Caco-2 (cell line): ENCODE data around the gene HHIPL1. TPM values are rescaled to one million over a fixed set of nuclear protein-coding genes. Genes with fewer than 3 reads are reported as not detected.
"Not testable (repeated sequence)": the region's sequence is repeated elsewhere in the genome, so short reads cannot be mapped to it uniquely, and the experiment has no call there.

Experiments used
- BruUV-seq: library from RNA; stranded (reverse); fragments of 400-500 nt; replicated peaks from 2 replicates; lab custom pipeline; 2021; lab: Mats Ljungman, UMichigan
- CTCF ChIA-PET: fragments of 300-600 bp; sonication (Branson Sonifier 250); formaldehyde crosslinking; loops from one replicate; lab custom pipeline; 2022; ENCODE audit warnings: antibody characterized with exemption; lab: Charles Lee
- POLR2A ChIA-PET: fragments of 300-600 bp; sonication (Branson Sonifier 250); formaldehyde crosslinking; loops from one replicate; lab custom pipeline; 2022; ENCODE audit warnings: antibody characterized with exemption; lab: Charles Lee
- DNase-seq, 2 experiments: peaks; one replicate each; pipeline versions ENCODE4 v3.0.0 to v3.0.0-alpha.2; 2020 to 2022
- H3K27me3 ChIP-seq: replicated peaks from 2 replicates; pipeline ENCODE4 v1.6.0; 2011; ENCODE audit warnings: low read length; ENCODE audit not compliant: control insufficient read depth, insufficient read depth
- H3K36me3 ChIP-seq: 2 replicates; pipeline ENCODE4 v1.5.1; 2011; ENCODE audit warnings: low read length; ENCODE audit not compliant: control insufficient read depth, insufficient read depth
- H3K4me1 ChIP-seq: fragments of 250-450 bp; sonication (Bioruptor Pico); 2 replicates; pipeline ENCODE4 v1.5.1; 2020; ENCODE audit warnings: mild to moderate bottlenecking
- H3K4me3 ChIP-seq: 2 replicates; pipeline ENCODE4 v1.5.1; 2011; ENCODE audit warnings: low read depth, mild to moderate bottlenecking, control low read depth, low read length
- H3K9me3 ChIP-seq: fragments of 250-450 bp; sonication (Bioruptor Pico); 2 replicates; pipeline ENCODE4 v1.5.1; 2020; ENCODE audit warnings: mild to moderate bottlenecking, moderate library complexity
- H3K27ac Mint-ChIP-seq: one replicate; pipeline ENCODE4 v1.8.0; 2022; ENCODE audit warnings: mixed read lengths; ENCODE audit not compliant: unreplicated experiment
- H3K27me3 Mint-ChIP-seq: one replicate; pipeline ENCODE4 v1.8.0; 2022; ENCODE audit warnings: mixed read lengths; ENCODE audit not compliant: insufficient read depth, unreplicated experiment
- H3K36me3 Mint-ChIP-seq: one replicate; pipeline ENCODE4 v1.8.0; 2022; ENCODE audit warnings: mild to moderate bottlenecking, mixed read lengths; ENCODE audit not compliant: insufficient read depth, unreplicated experiment
- H3K4me1 Mint-ChIP-seq: one replicate; pipeline ENCODE4 v1.8.0; 2022; ENCODE audit warnings: low read depth, mixed read lengths; ENCODE audit not compliant: unreplicated experiment
- H3K4me3 Mint-ChIP-seq: one replicate; pipeline ENCODE4 v1.8.0; 2022; ENCODE audit warnings: mild to moderate bottlenecking, moderate library complexity, mixed read lengths; ENCODE audit not compliant: unreplicated experiment
- H3K9me3 Mint-ChIP-seq: one replicate; pipeline ENCODE4 v1.8.0; 2022; ENCODE audit warnings: mixed read lengths; ENCODE audit not compliant: unreplicated experiment
- CTCF ChIP-seq, 2 experiments: fragments of 200-600 bp in 1 of 2; IDR thresholded peaks; 1 replicate in 1 of 2; 2 replicates in 1 of 2; pipeline versions ENCODE4 v1.5.1 to v1.8.0; 2011 to 2022; ENCODE audit warnings: antibody characterized with exemption in 1 of 2, control low read depth in 1 of 2, inconsistent platforms in 1 of 2, low read depth in 1 of 2, low read length in 1 of 2, mild to moderate bottlenecking in 1 of 2, moderate library complexity in 1 of 2; ENCODE audit not compliant: insufficient read depth in 1 of 2, severe bottlenecking in 1 of 2, unreplicated experiment in 1 of 2
- intact Hi-C: fragments of 100-400 bp; cut with micrococcal nuclease; formaldehyde crosslinking; loops from one replicate; pipeline ENCODE4 v1.10.0; 2022; ENCODE audit not compliant: unreplicated experiment
- total RNA-seq: library from RNA; stranded (reverse); gene quantifications from 2 replicates; pipeline ENCODE4 v1.2.3, GENCODE V29; 2022

Gene HHIPL1
- total RNA-seq, 1 experiment from 2014 or later: 2.9 TPM

GRCh38 chr14:99660794-99661193, 15.9 kb downstream of the HHIPL1 start:
- H3K27me3 Mint-ChIP-seq: no peaks in the 10 kb centered on the region
- Histone ChIP-seq H3K9me3 (no peaks in the 10 kb centered on the region), H3K27me3 (no peaks in the 10 kb centered on the region), H3K4me1 (no peaks in the 10 kb centered on the region), H3K4me3 (no peak overlapping the region), H3K36me3 (no peaks in the 10 kb centered on the region)
- H3K36me3 Mint-ChIP-seq: peaks cover 4% of the 10 kb centered on the region
- no peak for TF ChIP-seq CTCF (IDR thresholded peaks at IDR 0.05; ENCODE audit: insufficient read depth in 1 of 2, low read depth in 1 of 2, low read length in 1 of 2, severe bottlenecking in 1 of 2, unreplicated experiment in 1 of 2)
- ChIA-PET POLR2A (no interaction called here), CTCF (no interaction called here)
- BruUV-seq: no TSS peak
- H3K4me1 Mint-ChIP-seq: no peaks in the 10 kb centered on the region
- no peak overlapping the region for H3K4me3 Mint-ChIP-seq
- intact Hi-C loops: no loop called here
- no peak overlapping the region for H3K27ac Mint-ChIP-seq
- no peaks in the 10 kb centered on the region for H3K9me3 Mint-ChIP-seq
- DNase-seq: no peak

DNA sequence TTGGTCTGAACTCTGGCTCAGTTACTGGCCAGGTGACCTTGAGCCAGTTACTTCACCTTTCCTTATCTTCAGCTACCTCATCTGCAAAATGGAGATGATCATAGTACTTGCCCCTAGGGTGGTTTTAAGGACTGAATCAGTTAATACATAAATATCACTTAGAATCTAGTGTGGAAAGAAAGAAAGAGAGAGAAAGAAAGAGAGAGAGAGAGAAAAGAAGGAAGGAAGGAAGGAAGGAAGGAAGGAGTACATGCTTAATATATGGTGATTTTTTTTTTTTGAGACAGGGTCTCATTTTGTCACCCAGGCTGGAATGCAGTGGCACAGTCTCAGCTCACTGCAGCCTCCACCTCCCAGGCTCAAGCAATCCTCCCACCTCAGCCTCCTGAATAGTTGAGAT, 16.3 kb downstream of the HHIPL1 start:
- intact Hi-C loops, DNase-seq, POLR2A ChIA-PET, H3K9me3 ChIP-seq, H3K4me1 ChIP-seq, H3K27me3 Mint-ChIP-seq, H3K27me3 ChIP-seq, H3K9me3 Mint-ChIP-seq, H3K36me3 Mint-ChIP-seq, H3K4me3 ChIP-seq, BruUV-seq, H3K4me3 Mint-ChIP-seq, H3K36me3 ChIP-seq, H3K27ac Mint-ChIP-seq, H3K4me1 Mint-ChIP-seq, CTCF ChIA-PET: not testable (repeated sequence)

DNA sequence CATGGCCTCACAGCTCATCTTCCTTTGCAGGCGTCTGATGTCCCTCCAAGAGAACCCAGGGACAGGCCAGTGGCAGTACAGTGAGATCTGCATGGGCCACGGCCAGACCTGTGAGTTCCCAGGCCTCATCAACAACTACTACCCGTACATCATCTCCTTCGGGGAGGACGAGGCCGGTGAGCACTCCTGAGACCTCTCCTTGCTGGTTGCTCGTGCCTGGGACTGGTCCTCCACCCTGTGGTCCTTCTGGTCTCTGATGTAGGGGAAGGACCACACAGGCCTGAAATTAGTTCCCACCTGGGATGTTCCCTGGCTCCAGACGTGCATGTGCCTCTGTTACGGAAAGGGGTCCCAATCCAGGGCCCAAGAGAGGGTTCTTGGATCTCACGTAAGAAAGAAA, 17.9 kb downstream of the HHIPL1 start:
- Mint-ChIP-seq H3K4me3 (no peak overlapping the region), H3K27ac (no peak overlapping the region), H3K36me3 (peaks cover 4% of the 10 kb centered on the region), H3K4me1 (no peaks in the 10 kb centered on the region), H3K27me3 (no peaks in the 10 kb centered on the region), H3K9me3 (no peaks in the 10 kb centered on the region)
- Histone ChIP-seq H3K4me3 (no peak overlapping the region), H3K4me1 (no peaks in the 10 kb centered on the region), H3K27me3 (no peaks in the 10 kb centered on the region), H3K36me3 (no peaks in the 10 kb centered on the region), H3K9me3 (no peaks in the 10 kb centered on the region)
- intact Hi-C loops: no loop called here
- ChIA-PET CTCF (no interaction called here), POLR2A (no interaction called here)
- DNase-seq: no peak
- BruUV-seq: no TSS peak
- no peak for TF ChIP-seq CTCF (IDR thresholded peaks at IDR 0.05; ENCODE audit: insufficient read depth in 1 of 2, low read depth in 1 of 2, low read length in 1 of 2, severe bottlenecking in 1 of 2, unreplicated experiment in 1 of 2)
